MM.1S (cell line): ENCODE results near the gene GARS1.

Source experiments
- CTCF ChIP-seq: fragments of 300-600 bp; sonication (generic); IDR thresholded peaks from 2 replicates; pipeline ENCODE4 v1.5.1; 2016; ENCODE audit warnings: antibody characterized with exemption, low read length, mixed read lengths
- EZH2 ChIP-seq: fragments of 300-600 bp; sonication (generic); optimal IDR thresholded peaks from 2 replicates; pipeline ENCODE3; 2017; ENCODE audit warnings: low read depth, mild to moderate bottlenecking, antibody characterized with exemption, low read length, mixed read lengths
- EZH2phosphoT487 ChIP-seq: fragments of 300-600 bp; sonication (generic); IDR thresholded peaks from 2 replicates; pipeline ENCODE4 v1.6.1; 2018; ENCODE audit warnings: antibody characterized with exemption, low read length

GRCh38 chr7:30633223-30633622 is 38.5 kb downstream of the GARS1 start:
- TF ChIP-seq EZH2 (no peak), CTCF (no peak), EZH2phosphoT487 (no peak)
